ENCODE results near the gene ABLIM3. TPM values are rescaled to one million over a fixed set of nuclear protein-coding genes. Genes with fewer than 3 reads are reported as not detected.

Gene ABLIM3
- total RNA-seq, 1 donor from 2014 or later = 5.8 TPM

Other genes with a start within 250 kb of the ABLIM3 start
- gene SH3TC2, start 78.4 kb upstream of the ABLIM3 start, total RNA-seq = 1.6 TPM
- 3.7 TPM for gene AFAP1L1, start 130.4 kb downstream of the ABLIM3 start, total RNA-seq
- 59.9 TPM for gene GRPEL2, start 204.0 kb downstream of the ABLIM3 start, total RNA-seq
- gene PCYOX1L, start 216.6 kb downstream of the ABLIM3 start, total RNA-seq = 11.9 TPM
- not detected for gene IL17B, start 237.8 kb downstream of the ABLIM3 start, total RNA-seq

Measured in occipital lobe (tissue), 1 donor.